ENCODE results near the gene NHLRC2.
"Not testable (repeated sequence)": the region's sequence is repeated elsewhere in the genome, so short reads cannot be mapped to it uniquely, and the experiment has no call there.

NHLRC2 gene

DNA sequence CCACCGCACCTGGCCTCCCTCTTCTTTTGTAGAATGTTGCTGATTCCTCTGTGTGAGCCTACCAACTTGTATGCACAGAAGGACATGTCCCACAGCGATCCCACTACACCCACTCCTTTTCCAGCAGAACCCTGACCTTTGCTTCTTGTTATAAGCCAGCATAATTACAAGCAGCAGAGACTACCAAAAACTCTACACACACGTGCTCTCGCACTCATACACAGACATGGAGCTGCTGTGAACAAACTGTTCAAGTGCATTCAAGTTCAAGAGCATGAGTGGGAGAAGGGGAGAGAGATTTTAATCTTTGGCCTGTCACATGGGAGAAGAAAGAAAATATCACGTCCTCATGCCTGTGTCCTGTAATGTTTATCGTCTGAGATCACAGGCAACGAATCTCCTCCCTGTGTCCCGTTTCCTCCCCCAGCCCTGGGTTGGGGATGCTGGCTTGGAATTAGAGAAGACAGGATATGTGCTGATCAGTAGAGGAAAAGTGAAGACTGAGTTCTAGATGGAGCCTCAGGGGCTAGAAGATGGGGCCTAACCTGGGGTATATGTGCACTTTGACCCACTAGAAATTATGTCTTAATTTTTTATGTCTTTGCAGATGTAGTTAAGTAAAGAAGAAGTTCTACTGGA, 79.6 kb downstream of the NHLRC2 start:
- no peak overlapping the region for H3K27ac ChIP-seq (ENCODE audit: low read depth, low read length)
- H3K27me3 ChIP-seq (ENCODE audit: insufficient read depth, low read length): peaks cover 27% of the 10 kb centered on the region
- no peaks in the 10 kb centered on the region for H3K79me2 ChIP-seq (ENCODE audit: control insufficient read depth, insufficient read depth, low read length, unreplicated experiment)
- no peaks in the 10 kb centered on the region for H3K4me1 ChIP-seq (ENCODE audit: control insufficient read depth, insufficient read depth, low read length, unreplicated experiment)
- H3K36me3 ChIP-seq (ENCODE audit: insufficient read depth, low read length): no peaks in the 10 kb centered on the region
- H3K4me3 ChIP-seq (ENCODE audit: low read depth, low read length): no peak overlapping the region
- H2AFZ ChIP-seq (ENCODE audit: low read length, unreplicated experiment): no peak overlapping the region

DNA sequence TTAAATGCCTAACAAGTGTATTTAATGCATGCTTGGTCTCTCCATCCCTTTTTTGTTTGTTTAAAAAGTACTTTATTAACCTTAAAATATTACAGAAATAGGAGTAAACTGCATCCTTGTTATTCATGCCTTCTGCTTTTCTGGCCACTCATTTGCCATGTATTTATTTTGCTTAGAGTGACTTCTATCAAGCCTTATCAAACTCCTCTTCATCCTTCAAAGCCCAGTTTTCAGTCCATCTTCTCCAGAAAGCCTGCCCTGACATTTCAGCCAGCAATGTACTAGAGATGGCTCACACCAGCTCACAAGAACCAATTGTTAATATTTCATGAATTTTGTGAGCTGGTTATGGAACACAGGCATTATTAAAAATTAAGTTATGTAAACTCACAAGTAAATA, 82.8 kb downstream of the NHLRC2 start:
- H2AFZ ChIP-seq (ENCODE audit: low read length, unreplicated experiment): no peak overlapping the region
- H3K27ac ChIP-seq (ENCODE audit: low read depth, low read length): no peak overlapping the region
- no peaks in the 10 kb centered on the region for H3K79me2 ChIP-seq (ENCODE audit: control insufficient read depth, insufficient read depth, low read length, unreplicated experiment)
- H3K4me1 ChIP-seq (ENCODE audit: control insufficient read depth, insufficient read depth, low read length, unreplicated experiment): no peaks in the 10 kb centered on the region
- peaks cover 45% of the 10 kb centered on the region for H3K27me3 ChIP-seq (ENCODE audit: insufficient read depth, low read length)
- H3K4me3 ChIP-seq (ENCODE audit: low read depth, low read length): no peak overlapping the region
- no peaks in the 10 kb centered on the region for H3K36me3 ChIP-seq (ENCODE audit: insufficient read depth, low read length)

DNA sequence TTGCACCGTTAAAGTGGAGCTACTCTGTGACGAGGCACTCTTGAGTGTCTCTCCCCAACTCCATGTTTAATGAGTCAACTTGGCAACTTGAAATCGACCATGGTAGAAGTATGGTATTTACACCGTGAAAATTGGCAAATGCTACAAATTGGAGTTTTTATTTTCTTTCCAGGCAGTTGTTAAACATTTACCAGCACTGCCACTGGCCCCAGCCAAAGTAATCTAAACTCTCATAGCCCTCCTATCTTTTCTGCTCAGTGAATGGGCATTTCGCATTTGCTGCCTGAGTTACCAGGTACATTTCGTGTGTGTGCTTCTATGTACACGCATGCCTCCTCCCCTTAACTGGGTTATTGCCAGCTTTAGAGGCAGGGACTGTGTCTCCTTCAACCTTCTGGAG, 83.3 kb downstream of the NHLRC2 start:
- no peaks in the 10 kb centered on the region for H3K36me3 ChIP-seq (ENCODE audit: insufficient read depth, low read length)
- H3K79me2 ChIP-seq (ENCODE audit: control insufficient read depth, insufficient read depth, low read length, unreplicated experiment): no peaks in the 10 kb centered on the region
- no peak overlapping the region for H3K4me3 ChIP-seq (ENCODE audit: low read depth, low read length)
- H3K4me1 ChIP-seq (ENCODE audit: control insufficient read depth, insufficient read depth, low read length, unreplicated experiment): no peaks in the 10 kb centered on the region
- no peak overlapping the region for H3K27ac ChIP-seq (ENCODE audit: low read depth, low read length)
- H2AFZ ChIP-seq (ENCODE audit: low read length, unreplicated experiment): no peak overlapping the region
- peaks cover 45% of the 10 kb centered on the region for H3K27me3 ChIP-seq (ENCODE audit: insufficient read depth, low read length)

DNA sequence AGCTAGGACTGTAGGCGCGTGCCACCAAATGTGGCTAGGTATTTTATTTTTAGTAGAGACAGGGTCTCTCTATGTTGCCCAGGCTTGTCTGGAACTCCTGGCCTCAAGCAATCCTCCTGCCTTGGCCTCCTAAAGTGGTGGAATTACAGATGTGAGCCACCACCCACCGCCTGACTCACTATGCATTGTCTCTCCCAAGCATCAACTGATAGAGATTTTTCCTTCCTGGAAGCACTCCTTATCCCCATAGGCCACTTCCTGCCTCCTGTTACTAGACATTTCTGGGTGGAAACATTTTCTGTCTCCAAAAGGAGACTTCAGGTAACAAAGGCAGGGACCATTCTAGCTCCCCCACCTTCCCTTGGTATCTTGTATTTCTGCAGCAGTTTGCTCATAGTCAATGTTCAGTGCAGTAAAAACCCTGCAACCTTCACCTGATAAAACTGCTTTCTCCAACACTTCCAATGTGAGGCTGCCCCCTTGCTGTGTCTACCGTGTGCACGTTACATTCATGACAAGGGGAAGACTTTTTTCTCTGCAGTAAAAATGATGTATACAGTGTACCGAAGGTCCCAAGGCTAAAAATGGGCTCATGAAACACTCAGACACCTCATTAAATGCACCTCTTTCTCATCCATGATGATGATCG, 84.9 kb downstream of the NHLRC2 start:
- no peaks in the 10 kb centered on the region for H3K4me1 ChIP-seq (ENCODE audit: control insufficient read depth, insufficient read depth, low read length, unreplicated experiment)
- H3K4me3 ChIP-seq (ENCODE audit: low read depth, low read length): no peak overlapping the region
- no peak overlapping the region for H3K27ac ChIP-seq (ENCODE audit: low read depth, low read length)
- H2AFZ ChIP-seq (ENCODE audit: low read length, unreplicated experiment): no peak overlapping the region
- no peaks in the 10 kb centered on the region for H3K79me2 ChIP-seq (ENCODE audit: control insufficient read depth, insufficient read depth, low read length, unreplicated experiment)
- H3K27me3 ChIP-seq (ENCODE audit: insufficient read depth, low read length): peaks cover 45% of the 10 kb centered on the region
- H3K36me3 ChIP-seq (ENCODE audit: insufficient read depth, low read length): no peaks in the 10 kb centered on the region

DNA sequence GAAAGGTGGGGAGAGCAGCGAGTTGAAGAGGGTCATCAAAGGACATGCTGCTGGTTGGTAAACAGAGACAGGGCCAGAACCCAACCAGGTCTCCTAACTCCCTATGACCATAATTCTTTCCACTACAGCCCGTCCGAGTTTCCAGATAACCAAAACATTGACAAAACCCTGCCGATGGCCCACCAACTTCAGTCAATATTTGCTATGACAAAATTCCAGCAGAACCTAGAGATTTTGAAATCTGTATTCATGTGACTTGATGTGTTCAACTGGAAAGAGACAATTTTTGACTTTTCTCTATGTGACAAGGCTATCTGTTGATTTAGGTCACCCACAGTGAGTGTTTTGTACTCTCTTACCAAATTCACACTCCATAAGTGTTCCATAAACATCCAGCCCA, 86.7 kb downstream of the NHLRC2 start:
- Histone ChIP-seq H3K36me3 (ENCODE audit: insufficient read depth, low read length) (no peaks in the 10 kb centered on the region), H3K27ac (ENCODE audit: low read depth, low read length) (no peak overlapping the region), H3K4me1 (ENCODE audit: control insufficient read depth, insufficient read depth, low read length, unreplicated experiment) (peaks cover 8% of the 10 kb centered on the region), H3K79me2 (ENCODE audit: control insufficient read depth, insufficient read depth, low read length, unreplicated experiment) (no peaks in the 10 kb centered on the region), H3K27me3 (ENCODE audit: insufficient read depth, low read length) (peaks cover 45% of the 10 kb centered on the region), H2AFZ (ENCODE audit: low read length, unreplicated experiment) (no peak overlapping the region), H3K4me3 (ENCODE audit: low read depth, low read length) (no peak overlapping the region)

DNA sequence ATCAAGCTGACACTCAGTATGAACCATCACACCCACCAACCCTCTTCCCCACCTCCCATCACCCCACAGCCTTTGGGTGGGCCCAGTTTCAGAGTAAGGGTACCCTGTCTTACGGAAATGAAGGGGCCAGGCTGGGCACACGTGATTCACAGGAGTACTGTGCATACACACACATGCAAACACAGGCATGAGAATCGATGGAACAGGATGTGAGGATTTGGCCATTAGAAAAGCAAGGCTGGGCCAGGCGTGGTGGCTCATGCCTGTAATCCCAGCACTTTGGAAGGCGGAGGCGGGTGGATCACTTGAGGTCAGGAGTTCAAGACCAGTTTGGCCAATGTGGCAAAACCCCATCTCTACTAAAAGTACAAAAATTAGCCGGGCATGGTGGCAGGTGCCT, 88.7 kb downstream of the NHLRC2 start:
- not testable (repeated sequence) for H3K27ac ChIP-seq (ENCODE audit: low read depth, low read length); H3K4me3 ChIP-seq (ENCODE audit: low read depth, low read length); H3K36me3 ChIP-seq (ENCODE audit: insufficient read depth, low read length); H2AFZ ChIP-seq (ENCODE audit: low read length, unreplicated experiment); H3K79me2 ChIP-seq (ENCODE audit: control insufficient read depth, insufficient read depth, low read length, unreplicated experiment); H3K4me1 ChIP-seq (ENCODE audit: control insufficient read depth, insufficient read depth, low read length, unreplicated experiment)
- peaks cover 24% of the 10 kb centered on the region for H3K27me3 ChIP-seq (ENCODE audit: insufficient read depth, low read length)

DNA sequence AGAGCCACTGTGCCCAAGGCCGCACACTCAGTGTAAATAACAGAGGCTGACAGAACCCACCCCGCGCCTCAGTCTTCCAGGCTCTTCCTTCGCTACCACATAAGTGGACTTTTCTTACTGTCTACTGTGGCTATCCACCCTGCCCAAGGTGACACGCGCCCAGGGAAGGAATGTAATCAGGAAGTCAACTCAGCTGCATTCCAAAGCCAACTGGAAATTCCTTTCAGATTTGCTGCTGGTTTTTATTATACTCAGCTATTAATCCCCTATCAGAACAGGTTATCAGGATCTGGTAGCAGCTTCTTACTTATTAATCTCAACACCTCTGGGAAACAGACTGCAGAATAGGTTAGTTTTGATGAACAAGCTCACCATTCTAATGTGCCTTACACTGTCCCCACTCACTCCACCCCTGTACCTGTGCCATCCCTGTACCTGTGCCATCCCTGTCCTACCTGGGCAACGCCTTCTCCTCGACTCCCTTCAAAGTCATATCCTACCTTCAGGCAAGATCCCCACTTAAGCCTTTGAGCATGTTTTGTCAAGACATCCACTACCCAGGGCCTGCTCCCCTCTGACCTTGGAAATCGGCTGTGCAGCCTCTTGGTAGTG, 90.7 kb downstream of the NHLRC2 start:
- H2AFZ ChIP-seq (ENCODE audit: low read length, unreplicated experiment): no peak overlapping the region
- H3K79me2 ChIP-seq (ENCODE audit: control insufficient read depth, insufficient read depth, low read length, unreplicated experiment): no peaks in the 10 kb centered on the region
- H3K4me1 ChIP-seq (ENCODE audit: control insufficient read depth, insufficient read depth, low read length, unreplicated experiment): peaks cover 8% of the 10 kb centered on the region
- no peaks in the 10 kb centered on the region for H3K36me3 ChIP-seq (ENCODE audit: insufficient read depth, low read length)
- no peak overlapping the region for H3K4me3 ChIP-seq (ENCODE audit: low read depth, low read length)
- peaks cover 8% of the 10 kb centered on the region for H3K27me3 ChIP-seq (ENCODE audit: insufficient read depth, low read length)
- H3K27ac ChIP-seq (ENCODE audit: low read depth, low read length): no peak overlapping the region

DNA sequence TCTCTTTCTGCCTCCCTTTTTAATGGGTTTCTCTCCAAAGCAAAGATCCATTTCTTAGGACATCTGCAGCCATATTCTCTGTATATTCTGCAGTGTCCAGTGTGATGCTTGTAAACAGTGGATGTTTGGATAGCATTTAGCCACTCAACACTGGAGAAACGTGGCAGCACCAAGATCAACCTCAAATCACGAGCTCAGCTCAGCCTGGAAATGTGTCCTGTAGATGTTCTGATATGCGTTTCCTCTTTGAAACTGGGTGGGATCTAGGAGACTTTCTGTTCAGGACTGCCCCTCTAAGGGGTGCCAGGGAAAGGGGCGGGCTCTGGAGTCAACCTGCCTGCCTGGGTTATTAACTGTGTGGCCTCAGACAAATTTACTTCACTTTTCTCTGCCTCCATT, 91.2 kb downstream of the NHLRC2 start:
- H2AFZ ChIP-seq (ENCODE audit: low read length, unreplicated experiment): no peak overlapping the region

DNA sequence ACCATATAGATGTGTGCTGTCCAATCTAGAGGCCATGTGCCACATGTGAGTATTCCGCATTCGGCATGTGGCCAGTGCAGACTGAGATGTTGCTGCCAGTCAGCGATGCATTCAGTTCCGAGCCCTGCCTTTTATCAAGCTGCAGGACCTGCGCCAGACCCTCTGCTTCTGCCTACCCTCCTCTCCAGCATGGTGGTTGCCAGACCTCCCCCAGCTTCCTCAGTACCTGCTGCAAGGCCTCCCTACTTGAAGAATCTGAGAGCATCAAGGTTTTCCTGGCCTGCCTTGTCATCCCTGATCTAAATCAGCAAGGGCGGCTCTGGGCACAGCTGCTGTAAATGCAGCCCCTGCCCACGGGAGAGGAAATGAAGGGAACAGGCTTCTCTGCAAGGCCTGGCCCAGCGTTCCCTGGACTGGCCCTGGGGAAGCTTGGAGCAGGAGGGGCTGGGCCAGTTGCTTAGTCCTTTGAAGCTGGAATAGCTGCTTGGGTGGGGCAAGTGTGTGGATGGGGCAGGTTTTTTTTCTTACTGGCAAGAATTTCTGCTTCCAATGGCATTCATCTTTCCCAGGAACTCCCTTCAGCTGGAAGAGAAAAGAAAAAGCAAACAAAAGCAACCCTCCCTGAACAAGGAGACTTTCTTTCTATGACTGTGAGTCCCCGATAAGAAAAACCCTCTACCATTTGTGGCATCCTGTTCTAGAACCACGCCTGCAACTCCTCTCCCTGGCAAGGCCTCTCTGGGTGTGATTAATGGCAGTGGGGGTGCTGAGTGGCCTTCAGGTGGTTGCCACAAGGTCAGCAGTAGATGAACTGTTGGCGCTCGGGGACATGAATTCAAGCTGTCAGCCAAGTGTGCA, 93.0 kb downstream of the NHLRC2 start:
- H3K27ac ChIP-seq (ENCODE audit: low read depth, low read length): no peak overlapping the region
- no peaks in the 10 kb centered on the region for H3K36me3 ChIP-seq (ENCODE audit: insufficient read depth, low read length)
- no peaks in the 10 kb centered on the region for H3K27me3 ChIP-seq (ENCODE audit: insufficient read depth, low read length)
- H3K4me3 ChIP-seq (ENCODE audit: low read depth, low read length): no peak overlapping the region
- H3K79me2 ChIP-seq (ENCODE audit: control insufficient read depth, insufficient read depth, low read length, unreplicated experiment): no peaks in the 10 kb centered on the region
- H3K4me1 ChIP-seq (ENCODE audit: control insufficient read depth, insufficient read depth, low read length, unreplicated experiment): peaks cover 8% of the 10 kb centered on the region
- no peak overlapping the region for H2AFZ ChIP-seq (ENCODE audit: low read length, unreplicated experiment)

More for the DNA sequence above, 91.2 kb downstream of the NHLRC2 start:
- no peak overlapping the region for H3K27ac ChIP-seq (ENCODE audit: low read depth, low read length)
- no peaks in the 10 kb centered on the region for H3K36me3 ChIP-seq (ENCODE audit: insufficient read depth, low read length)
- H3K27me3 ChIP-seq (ENCODE audit: insufficient read depth, low read length): peaks cover 4% of the 10 kb centered on the region
- no peaks in the 10 kb centered on the region for H3K79me2 ChIP-seq (ENCODE audit: control insufficient read depth, insufficient read depth, low read length, unreplicated experiment)
- H3K4me1 ChIP-seq (ENCODE audit: control insufficient read depth, insufficient read depth, low read length, unreplicated experiment): peaks cover 8% of the 10 kb centered on the region
- H3K4me3 ChIP-seq (ENCODE audit: low read depth, low read length): no peak overlapping the region

DNA sequence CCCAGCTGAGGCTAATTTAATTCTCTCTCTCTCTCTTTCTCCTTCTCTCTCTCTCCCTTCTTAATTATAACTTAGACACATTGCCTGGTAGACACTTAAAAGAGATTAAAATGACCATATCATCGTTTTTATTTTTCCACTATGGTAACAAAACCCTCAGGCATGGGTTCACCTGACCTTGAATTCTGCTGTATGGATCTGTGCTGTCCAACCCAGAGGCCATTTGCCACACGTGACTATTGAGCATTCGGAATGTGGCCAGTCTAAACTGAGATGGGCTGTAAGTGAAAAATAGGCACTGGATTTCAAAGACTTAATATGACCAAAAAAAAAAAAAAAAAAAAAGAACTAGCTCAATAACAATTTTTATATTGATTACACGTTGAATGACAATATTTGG, 93.6 kb downstream of the NHLRC2 start:
- Histone ChIP-seq H3K36me3 (ENCODE audit: insufficient read depth, low read length) (no peaks in the 10 kb centered on the region), H3K79me2 (ENCODE audit: control insufficient read depth, insufficient read depth, low read length, unreplicated experiment) (no peaks in the 10 kb centered on the region), H3K27ac (ENCODE audit: low read depth, low read length) (no peak overlapping the region), H3K4me1 (ENCODE audit: control insufficient read depth, insufficient read depth, low read length, unreplicated experiment) (peaks cover 8% of the 10 kb centered on the region), H3K27me3 (ENCODE audit: insufficient read depth, low read length) (no peaks in the 10 kb centered on the region), H2AFZ (ENCODE audit: low read length, unreplicated experiment) (no peak overlapping the region), H3K4me3 (ENCODE audit: low read depth, low read length) (no peak overlapping the region)
